GM23338 (cell line): ENCODE results near the gene OCEL1. TPM values are rescaled to one million over a fixed set of nuclear protein-coding genes. Genes with fewer than 3 reads are reported as not detected.

ENCODE experiments used
- ATAC-seq: fragments of 200-7000 bp; cut with Tn5 transposase; 3 replicates; pipeline ENCODE4 v1.9.1; 2020
- DNase-seq: peaks from one replicate; pipeline ENCODE4 v3.0.0-alpha.2; 2015; ENCODE audit warnings: low spot score
- H2AFZ ChIP-seq: fragments of 200-600 bp; sonication (generic); 2 replicates; pipeline ENCODE4 v1.8.0; 2016; ENCODE audit warnings: antibody characterized with exemption, mild to moderate bottlenecking, moderate library complexity
- H3F3A ChIP-seq: fragments of 200-600 bp; sonication (generic); replicated peaks from 2 replicates; pipeline ENCODE4 v1.8.0; 2017; ENCODE audit warnings: antibody characterized with exemption, mixed run types, low read depth
- H3K27ac ChIP-seq: fragments of 200-600 bp; sonication (generic); 2 replicates; pipeline ENCODE4 v1.6.1; 2016; ENCODE audit warnings: low read depth
- H3K27me3 ChIP-seq: fragments of 200-600 bp; sonication (generic); 2 replicates; pipeline ENCODE4 v1.8.0; 2016; ENCODE audit warnings: mild to moderate bottlenecking, mixed run types, moderate library complexity; ENCODE audit not compliant: insufficient read depth
- H3K36me3 ChIP-seq: fragments of 200-600 bp; sonication (generic); 2 replicates; pipeline ENCODE4 v1.8.0; 2016; ENCODE audit warnings: mild to moderate bottlenecking; ENCODE audit not compliant: insufficient read depth
- H3K4me1 ChIP-seq: fragments of 200-600 bp; sonication (generic); 2 replicates; pipeline ENCODE4 v1.8.0; 2016; ENCODE audit warnings: mild to moderate bottlenecking, moderate library complexity; ENCODE audit not compliant: insufficient read depth
- H3K4me2 ChIP-seq: fragments of 200-600 bp; sonication (generic); 2 replicates; pipeline ENCODE4 v1.7.1; 2017; ENCODE audit warnings: mixed run types
- H3K4me3 ChIP-seq: fragments of 200-600 bp; sonication (generic); 2 replicates; pipeline ENCODE4 v1.6.1; 2016; ENCODE audit warnings: mixed run types
- H3K79me2 ChIP-seq: fragments of 200-600 bp; sonication (generic); replicated peaks from 2 replicates; pipeline ENCODE4 v1.8.0; 2017; ENCODE audit warnings: mild to moderate bottlenecking; ENCODE audit not compliant: insufficient read depth
- H3K9me2 ChIP-seq: fragments of 200-600 bp; sonication (generic); 2 replicates; pipeline ENCODE4 v1.8.0; 2017; ENCODE audit not compliant: insufficient read depth
- H4K20me1 ChIP-seq: fragments of 200-600 bp; sonication (generic); replicated peaks from 2 replicates; pipeline ENCODE4 v1.8.0; 2017; ENCODE audit warnings: mild to moderate bottlenecking; ENCODE audit not compliant: insufficient read depth
- H3K27ac Mint-ChIP-seq: 2 replicates; pipeline ENCODE4 v1.8.0; 2020; ENCODE audit warnings: inconsistent platforms, mild to moderate bottlenecking, moderate library complexity, mixed read lengths
- H3K27me3 Mint-ChIP-seq: 3 replicates; pipeline ENCODE4 v1.8.0; 2022; ENCODE audit warnings: low read depth, mild to moderate bottlenecking, moderate library complexity, mixed read lengths, inconsistent platforms; ENCODE audit not compliant: insufficient read depth, poor library complexity
- H3K36me3 Mint-ChIP-seq: 3 replicates; pipeline ENCODE4 v1.8.0; 2021; ENCODE audit warnings: low read depth, mild to moderate bottlenecking, inconsistent platforms, moderate library complexity, mixed read lengths
- H3K4me1 Mint-ChIP-seq: 3 replicates; pipeline ENCODE4 v1.8.0; 2020; ENCODE audit warnings: mild to moderate bottlenecking, inconsistent platforms, mixed read lengths
- H3K4me3 Mint-ChIP-seq: 3 replicates; pipeline ENCODE4 v1.8.0; 2021; ENCODE audit warnings: moderate library complexity, mild to moderate bottlenecking, inconsistent platforms, mixed read lengths
- H3K9me3 Mint-ChIP-seq: 3 replicates; pipeline ENCODE4 v1.8.0; 2020; ENCODE audit warnings: moderate library complexity, mild to moderate bottlenecking, inconsistent platforms, mixed read lengths
- CREB1 ChIP-seq: fragments of 250-450 bp; sonication (Bioruptor Pico); IDR thresholded peaks from 2 replicates; pipeline ENCODE4 v1.5.0; 2020; ENCODE audit warnings: low read depth, mild to moderate bottlenecking, moderate library complexity
- CTCF ChIP-seq, 2 experiments: fragments of 200-600 bp in 1 of 2; sonication (generic) in 1 of 2; conservative IDR thresholded peaks; 2 replicates each; pipeline versions ENCODE4 v1.5.1 to v1.6.1; 2016 to 2017; ENCODE audit warnings: antibody characterized with exemption in 2 of 2, low read depth in 2 of 2, mild to moderate bottlenecking in 2 of 2, moderate library complexity in 1 of 2
- ETS1 ChIP-seq: IDR thresholded peaks from 2 replicates; pipeline ENCODE4 v1.6.1; 2016; ENCODE audit warnings: antibody characterized with exemption
- EZH2 ChIP-seq: fragments of 200-600 bp; sonication (generic); IDR thresholded peaks from one replicate; pipeline ENCODE4 v1.8.0; 2017; ENCODE audit warnings: antibody characterized with exemption, mild to moderate bottlenecking, low read depth; ENCODE audit not compliant: unreplicated experiment
- EZH2phosphoT487 ChIP-seq: fragments of 200-600 bp; sonication (generic); IDR thresholded peaks from one replicate; pipeline ENCODE4 v1.8.1; 2018; ENCODE audit warnings: antibody characterized with exemption; ENCODE audit not compliant: unreplicated experiment
- JUNB ChIP-seq: IDR thresholded peaks from one replicate; pipeline ENCODE4 v1.6.1; 2016; ENCODE audit warnings: antibody characterized with exemption; ENCODE audit not compliant: unreplicated experiment
- POLR2AphosphoS5 ChIP-seq: IDR thresholded peaks from 2 replicates; pipeline ENCODE4 v1.6.1; 2016; ENCODE audit warnings: antibody characterized with exemption, low read depth
- REST ChIP-seq: IDR thresholded peaks from one replicate; pipeline ENCODE4 v1.6.1; 2018; ENCODE audit warnings: antibody characterized with exemption; ENCODE audit not compliant: unreplicated experiment
- ZNF114 ChIP-seq: fragments of 250-450 bp; sonication (Bioruptor Pico); IDR thresholded peaks from 2 replicates; pipeline ENCODE4 v1.5.0; 2020; ENCODE audit warnings: mild to moderate bottlenecking, moderate library complexity
- polyA plus RNA-seq: library from polyadenylated mRNA; unstranded; fragments of >200 nt; fragmentation: Nextera tagmentation; extraction: Ambion mirVana; gene quantifications from 2 replicates; pipeline ENCODE4 v1.2.1, GENCODE V29; 2016
- total RNA-seq: library from RNA; depleted of rRNA; stranded (reverse); fragments of >200 nt; shearing (Covaris generic); gene quantifications from 2 replicates; pipeline ENCODE4 v1.2.3, GENCODE V29; 2014

The OCEL1 gene
- total and polyA plus RNA-seq, 2 experiments from 2014 or later = 12.7 to 47.4 TPM

GRCh38 chr19:17259934-17260333 lies 33.9 kb downstream of the OCEL1 start:
- peaks cover 18% of the 10 kb centered on the region for H3K4me1 Mint-ChIP-seq
- Histone ChIP-seq H3K36me3 (peaks cover 3% of the 10 kb centered on the region; the same call in 1 of the 2 replicates), H3K4me1 (0 out of 2 replicates have a peak, but pooled peaks cover 5% of the 10 kb centered on the region), H3K79me2 (no peaks in the 10 kb centered on the region), H2AFZ (no peak overlapping the region), H3F3A (0 out of 2 replicates have a peak, but pooled peaks cover 2% of the 10 kb centered on the region), H3K27me3 (no peaks in the 10 kb centered on the region), H3K9me2 (no peaks in the 10 kb centered on the region), H3K4me3 (no peak overlapping the region), H4K20me1 (no peaks in the 10 kb centered on the region), H3K4me2 (no peak overlapping the region), H3K27ac (no peak overlapping the region)
- no peak overlapping the region for H3K4me3 Mint-ChIP-seq
- ATAC-seq (no peak), DNase-seq (no peak)
- H3K27ac Mint-ChIP-seq = no peak overlapping the region
- peaks cover 22% of the 10 kb centered on the region for H3K27me3 Mint-ChIP-seq
- TF ChIP-seq ETS1 (no peak), CTCF (conservative IDR thresholded peaks at IDR 0.05; ENCODE audit: low read depth in 2 of 2) (no peak), EZH2 (no peak), JUNB (no peak), POLR2AphosphoS5 (no peak), CREB1 (CRISPR knock-in tag) (no peak), REST (no peak), ZNF114 (CRISPR knock-in tag) (no peak), EZH2phosphoT487 (no peak)
- H3K36me3 Mint-ChIP-seq = peaks cover 34% of the 10 kb centered on the region
- peaks cover 21% of the 10 kb centered on the region; the same call in 2 of the 3 replicates for H3K9me3 Mint-ChIP-seq
